ENCODE measurements around the gene FOXA2.
"Not testable (repeated sequence)": the region's sequence is repeated elsewhere in the genome, so short reads cannot be mapped to it uniquely, and the experiment has no call there.

Gene FOXA2

GRCh38 chr20:22584522-22584921, at the start of gene FOXA2:
FOXA2 (minus strand) TSS chr20:22584572; CDS start chr20:22584278, 294 bp downstream.
- DNase-seq (ENCODE audit: low read depth in 2 of 2), result no peak

GRCh38 chr20:22630701-22631100, 46.3 kb upstream of the FOXA2 start:
- DNase-seq (ENCODE audit: low read depth in 2 of 2), result no peak

GRCh38 chr20:22629927-22630326, 45.6 kb upstream of the FOXA2 start:
- DNase-seq (ENCODE audit: low read depth in 2 of 2), result no peak

GRCh38 chr20:22629447-22629846, 45.1 kb upstream of the FOXA2 start:
- no peak for DNase-seq (ENCODE audit: low read depth in 2 of 2)

- no peak for DNase-seq (ENCODE audit: low read depth in 2 of 2)
Measured at GRCh38 chr20:22626496-22626895, 42.1 kb upstream of the FOXA2 start.

GRCh38 chr20:22623211-22623610, 38.8 kb upstream of the FOXA2 start:
- no peak for DNase-seq (ENCODE audit: low read depth in 2 of 2)

GRCh38 chr20:22620342-22620741, 36.0 kb upstream of the FOXA2 start:
- no peak for DNase-seq (ENCODE audit: low read depth in 2 of 2)

- DNase-seq (ENCODE audit: low read depth in 2 of 2), result no peak
Measured at GRCh38 chr20:22619806-22620205, 35.4 kb upstream of the FOXA2 start.

- DNase-seq (ENCODE audit: low read depth in 2 of 2), result no peak
Measured at GRCh38 chr20:22619272-22619671, 34.9 kb upstream of the FOXA2 start.

GRCh38 chr20:22617160-22617559, 32.8 kb upstream of the FOXA2 start:
- DNase-seq (ENCODE audit: low read depth in 2 of 2), result no peak

GRCh38 chr20:22616551-22616950, 32.2 kb upstream of the FOXA2 start:
- no peak for DNase-seq (ENCODE audit: low read depth in 2 of 2)

- no peak for DNase-seq (ENCODE audit: low read depth in 2 of 2)
Measured at GRCh38 chr20:22615425-22615824, 31.1 kb upstream of the FOXA2 start.

- no peak for DNase-seq (ENCODE audit: low read depth in 2 of 2)
Measured at GRCh38 chr20:22611636-22612035, 27.3 kb upstream of the FOXA2 start.

- DNase-seq (ENCODE audit: low read depth in 2 of 2), result no peak
Measured at GRCh38 chr20:22607695-22608094, 23.3 kb upstream of the FOXA2 start.

GRCh38 chr20:22604815-22605214, 20.4 kb upstream of the FOXA2 start:
- DNase-seq (ENCODE audit: low read depth in 2 of 2), result no peak

GRCh38 chr20:22601361-22602141, 17.2 kb upstream of the FOXA2 start:
- no peak for DNase-seq (ENCODE audit: low read depth in 2 of 2)

GRCh38 chr20:22599258-22599657, 14.9 kb upstream of the FOXA2 start:
- not testable (repeated sequence) for DNase-seq (ENCODE audit: low read depth in 2 of 2)

- DNase-seq (ENCODE audit: low read depth in 2 of 2), result no peak
Measured at GRCh38 chr20:22597303-22597702, 12.9 kb upstream of the FOXA2 start.

GRCh38 chr20:22590662-22591061, 6.3 kb upstream of the FOXA2 start:
- no peak for DNase-seq (ENCODE audit: low read depth in 2 of 2)

- no peak for DNase-seq (ENCODE audit: low read depth in 2 of 2)
Measured at GRCh38 chr20:22586645-22587310, 2.4 kb upstream of the FOXA2 start.

GRCh38 chr20:22585786-22586493, 1.6 kb upstream of the FOXA2 start:
- DNase-seq (ENCODE audit: low read depth in 2 of 2), result no peak

GRCh38 chr20:22584922-22585785, 782 bp upstream of the FOXA2 start:
- DNase-seq (ENCODE audit: low read depth in 2 of 2), result no peak

All from stimulated activated CD8-positive, alpha-beta memory T cell treated with anti-CD3 and anti-CD28 coated beads, Interleukin-15, amount 100 ng/mL, for 4 hours (primary cell).